Measurements from ENCODE around the gene LEMD3. TPM values are rescaled to one million over a fixed set of nuclear protein-coding genes. Genes with fewer than 3 reads are reported as not detected.

Gene LEMD3
- total RNA-seq, 1 experiment from 2014 or later, result 26.9 TPM

- no peak for TF ChIP-seq SIN3A (IDR thresholded peaks at IDR 0.05; ENCODE audit: borderline replicate concordance, insufficient read depth, low read depth, low read length)
- no peak for TF ChIP-seq POLR2AphosphoS5 (IDR thresholded peaks at IDR 0.05; ENCODE audit: low read depth, low read length)
- TF ChIP-seq TCF7L2 (IDR thresholded peaks at IDR 0.05; ENCODE audit: low read depth, low read length), result no peak
- no peak for TF ChIP-seq CTCF (IDR thresholded peaks at IDR 0.05)
- no peak for TF ChIP-seq REST (IDR thresholded peaks at IDR 0.05; ENCODE audit: insufficient read depth in 1 of 2, low read depth in 2 of 2, low read length in 1 of 2)
- Histone ChIP-seq H3K27ac (ENCODE audit: low read length) (no peak overlapping the region), H3K4me1 (ENCODE audit: control insufficient read depth, insufficient read depth, low read length) (no peaks in the 10 kb centered on the region), H3K27me3 (ENCODE audit: control insufficient read depth, insufficient read depth, low read length) (no peaks in the 10 kb centered on the region), H3K9me3 (ENCODE audit: control insufficient read depth, insufficient read depth, low read depth, low read length) (no peaks in the 10 kb centered on the region), H3K4me3 (ENCODE audit: low read depth in 2 of 2, low read length in 2 of 2) (no peak overlapping the region), H3K36me3 (ENCODE audit: control insufficient read depth, insufficient read depth, low read length) (no peaks in the 10 kb centered on the region)
- ChIA-PET CTCF (interaction anchor here (0.7 kb wide), 1 partner anchor 1299 kb away, joined by 3 read pairs; no protein-coding TSS in a partner anchor), POLR2A (no interaction called here)
- intact Hi-C loops (cut with micrococcal nuclease; ENCODE audit: unreplicated experiment) (no loop called here), in situ Hi-C loops (cut with HindIII; ENCODE audit: low pct_unique_long_range_greater_than_20kb, low sequenced_read_pairs) (no loop called here)
- DNase-seq (ENCODE audit: low read depth, low spot score) (no peak), ATAC-seq (no peak)
- no TSS peak for BruUV-seq (replicated peaks)
These were observed 18.3 kb downstream of the LEMD3 start for GRCh38 chr12:65187665-65188064.

- ChIA-PET CTCF (no interaction called here), POLR2A (no interaction called here)
These were observed 18.9 kb downstream of the LEMD3 start for GRCh38 chr12:65188179-65188701.

GRCh38 chr12:65189028-65189718, 19.8 kb downstream of the LEMD3 start:
- in situ Hi-C loops (cut with HindIII; ENCODE audit: low pct_unique_long_range_greater_than_20kb, low sequenced_read_pairs) (no loop called here), intact Hi-C loops (cut with micrococcal nuclease; ENCODE audit: unreplicated experiment) (no loop called here)
- no peaks in the 10 kb centered on the region for H3K36me3 ChIP-seq (ENCODE audit: control insufficient read depth, insufficient read depth, low read length)
- ChIA-PET CTCF (no interaction called here), POLR2A (no interaction called here)
- no TSS peak for BruUV-seq (replicated peaks)
- no peak overlapping the region for H3K27ac ChIP-seq (ENCODE audit: low read length)
- no peaks in the 10 kb centered on the region for H3K4me1 ChIP-seq (ENCODE audit: control insufficient read depth, insufficient read depth, low read length)
- H3K27me3 ChIP-seq (ENCODE audit: control insufficient read depth, insufficient read depth, low read length), result no peaks in the 10 kb centered on the region
- DNase-seq (ENCODE audit: low read depth, low spot score) (no peak), ATAC-seq (no peak)
- no peak overlapping the region for H3K4me3 ChIP-seq (ENCODE audit: low read depth in 2 of 2, low read length in 2 of 2)
- H3K9me3 ChIP-seq (ENCODE audit: control insufficient read depth, insufficient read depth, low read depth, low read length), result no peaks in the 10 kb centered on the region
- TF ChIP-seq REST (IDR thresholded peaks at IDR 0.05; ENCODE audit: insufficient read depth in 1 of 2, low read depth in 2 of 2, low read length in 1 of 2), result no peak
- TF ChIP-seq POLR2AphosphoS5 (IDR thresholded peaks at IDR 0.05; ENCODE audit: low read depth, low read length), result no peak
- TF ChIP-seq SIN3A (IDR thresholded peaks at IDR 0.05; ENCODE audit: borderline replicate concordance, insufficient read depth, low read depth, low read length), result no peak
- TF ChIP-seq TCF7L2 (IDR thresholded peaks at IDR 0.05; ENCODE audit: low read depth, low read length), result no peak
- TF ChIP-seq CTCF (IDR thresholded peaks at IDR 0.05), result no peak

More at GRCh38 chr12:65188179-65188701, 18.9 kb downstream of the LEMD3 start:
- no peak overlapping the region for H3K4me3 ChIP-seq (ENCODE audit: low read depth in 2 of 2, low read length in 2 of 2)
- TF ChIP-seq POLR2AphosphoS5 (IDR thresholded peaks at IDR 0.05; ENCODE audit: low read depth, low read length), result no peak
- no peaks in the 10 kb centered on the region for H3K4me1 ChIP-seq (ENCODE audit: control insufficient read depth, insufficient read depth, low read length)
- intact Hi-C loops (cut with micrococcal nuclease; ENCODE audit: unreplicated experiment) (no loop called here), in situ Hi-C loops (cut with HindIII; ENCODE audit: low pct_unique_long_range_greater_than_20kb, low sequenced_read_pairs) (no loop called here)
- no peaks in the 10 kb centered on the region for H3K36me3 ChIP-seq (ENCODE audit: control insufficient read depth, insufficient read depth, low read length)
- BruUV-seq (replicated peaks), result no TSS peak
- DNase-seq (ENCODE audit: low read depth, low spot score) (no peak), ATAC-seq (no peak)
- H3K9me3 ChIP-seq (ENCODE audit: control insufficient read depth, insufficient read depth, low read depth, low read length), result no peaks in the 10 kb centered on the region
- no peaks in the 10 kb centered on the region for H3K27me3 ChIP-seq (ENCODE audit: control insufficient read depth, insufficient read depth, low read length)
- no peak overlapping the region for H3K27ac ChIP-seq (ENCODE audit: low read length)
